Activated CD8-positive, alpha-beta memory T cell treated with anti-CD3 and anti-CD28 coated beads, Interleukin-2, amount 10 ng/mL, durations not matched to agents 7 days and 5 days (primary cell): ENCODE data around the gene OPCML. TPM values are rescaled to one million over a fixed set of nuclear protein-coding genes. Genes with fewer than 3 reads are reported as not detected.

Source experiments
- ATAC-seq: fragments of 150-1000 bp; cut with Tn5 transposase; one replicate; pipeline ENCODE4 v1.10.0; 2021; ENCODE audit warnings: moderate library complexity
- CTCF ChIA-PET: fragments of 350-600 bp; sonication (Branson Sonifier 250); formaldehyde crosslinking; loops from one replicate; lab custom pipeline; 2021; ENCODE audit warnings: antibody characterized with exemption; lab: Charles Lee
- DNase-seq: peaks from one replicate; pipeline ENCODE4 v3.0.0-alpha.2; 2020
- H3K27ac Mint-ChIP-seq: one replicate; pipeline ENCODE4 v1.8.0; 2021; ENCODE audit warnings: mild to moderate bottlenecking, mixed read lengths
- H3K27me3 Mint-ChIP-seq: one replicate; pipeline ENCODE4 v1.8.0; 2021; ENCODE audit warnings: mixed read lengths
- H3K36me3 Mint-ChIP-seq: one replicate; pipeline ENCODE4 v1.8.0; 2021; ENCODE audit warnings: mild to moderate bottlenecking, mixed read lengths
- H3K4me1 Mint-ChIP-seq: one replicate; pipeline ENCODE4 v1.8.0; 2021; ENCODE audit warnings: mixed read lengths
- H3K4me3 Mint-ChIP-seq: one replicate; pipeline ENCODE4 v1.8.0; 2021; ENCODE audit warnings: mild to moderate bottlenecking, moderate library complexity, mixed read lengths
- H3K9me3 Mint-ChIP-seq: one replicate; pipeline ENCODE4 v1.8.0; 2022; ENCODE audit warnings: low read depth, mixed read lengths
- total RNA-seq, 2 experiments: library from RNA; stranded (reverse); gene quantifications; one replicate each; pipeline ENCODE4 v1.2.3, GENCODE V29; 2021

Gene OPCML
- total RNA-seq, 2 experiments from 2014 or later, result not detected

DNA sequence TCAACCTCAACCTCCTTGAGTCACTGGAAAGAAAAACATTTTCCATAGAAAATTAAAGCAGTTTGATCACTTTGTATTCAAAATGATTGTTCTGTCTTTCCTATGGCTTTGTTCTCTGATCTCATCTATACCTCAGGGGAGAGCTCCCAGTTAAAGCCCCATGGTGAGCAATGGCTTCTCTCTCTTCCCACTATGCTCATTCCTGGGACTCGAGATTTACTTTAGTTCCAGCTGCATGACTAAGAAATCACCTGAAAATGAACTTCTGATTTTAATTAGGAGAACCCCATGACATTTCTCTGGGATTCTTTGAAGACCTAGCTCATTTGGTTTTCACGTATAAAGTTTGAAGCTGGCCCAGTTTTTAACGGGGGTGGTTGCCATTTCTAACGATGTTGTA is 921.5 kb downstream of the OPCML start:
- ATAC-seq (no peak), DNase-seq (no peak)
- Mint-ChIP-seq H3K4me1 (no peaks in the 10 kb centered on the region), H3K36me3 (no peaks in the 10 kb centered on the region), H3K27ac (no peak overlapping the region), H3K27me3 (no peaks in the 10 kb centered on the region), H3K4me3 (no peak overlapping the region), H3K9me3 (no peaks in the 10 kb centered on the region)
- CTCF ChIA-PET, result interaction anchor here (1.3 kb wide), 1 partner anchor 15 kb away, joined by 3 read pairs; no protein-coding TSS in a partner anchor

DNA sequence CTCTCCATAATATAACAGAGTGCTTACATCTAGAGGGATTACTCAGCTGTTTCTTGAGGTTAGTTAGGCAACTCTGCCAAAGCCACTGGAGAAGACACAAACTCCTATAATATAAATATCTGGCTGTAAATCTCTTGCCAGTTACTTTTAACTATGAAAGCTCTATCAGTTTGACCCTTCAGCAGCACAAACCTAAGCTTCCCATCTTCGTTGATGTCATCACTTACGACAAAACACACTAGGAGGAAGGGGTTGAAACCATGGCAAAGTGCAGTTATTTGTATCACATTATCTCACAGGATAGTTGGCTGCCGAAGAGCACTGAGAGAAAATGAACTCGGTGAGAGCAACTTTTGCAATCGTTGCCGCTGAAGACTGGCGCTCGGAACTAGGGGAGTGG is 922.1 kb downstream of the OPCML start:
- Mint-ChIP-seq H3K27me3 (no peaks in the 10 kb centered on the region), H3K36me3 (no peaks in the 10 kb centered on the region), H3K27ac (no peak overlapping the region), H3K4me1 (no peaks in the 10 kb centered on the region), H3K4me3 (no peak overlapping the region), H3K9me3 (no peaks in the 10 kb centered on the region)
- no peak for DNase-seq
- CTCF ChIA-PET, result interaction anchor here (1.3 kb wide), 1 partner anchor 16 kb away, joined by 3 read pairs; no protein-coding TSS in a partner anchor
- ATAC-seq, result no peak

DNA sequence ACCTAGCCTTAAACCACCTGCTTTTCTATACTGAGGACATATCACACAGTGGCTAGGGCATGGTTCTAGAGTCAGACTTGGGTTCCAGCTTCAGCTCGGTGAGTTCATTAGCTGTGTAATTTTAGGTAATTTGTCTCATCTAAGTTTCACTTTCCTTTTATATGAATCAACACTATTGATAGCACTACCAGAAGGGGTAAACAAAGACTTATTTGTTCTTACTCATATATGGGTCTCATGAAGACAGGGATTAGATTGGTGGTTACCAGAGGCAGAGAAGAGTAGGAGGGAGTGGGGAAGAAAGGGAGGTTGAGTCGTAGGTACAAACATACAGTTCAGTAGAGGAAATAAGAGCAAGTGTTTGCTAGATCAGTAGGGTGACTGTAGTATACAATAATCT is 924.7 kb downstream of the OPCML start:
- Mint-ChIP-seq H3K36me3 (no peaks in the 10 kb centered on the region), H3K27ac (no peak overlapping the region), H3K4me3 (no peak overlapping the region), H3K27me3 (no peaks in the 10 kb centered on the region), H3K9me3 (no peaks in the 10 kb centered on the region), H3K4me1 (no peaks in the 10 kb centered on the region)
- CTCF ChIA-PET, result no interaction called here
- DNase-seq (no peak), ATAC-seq (no peak)

DNA sequence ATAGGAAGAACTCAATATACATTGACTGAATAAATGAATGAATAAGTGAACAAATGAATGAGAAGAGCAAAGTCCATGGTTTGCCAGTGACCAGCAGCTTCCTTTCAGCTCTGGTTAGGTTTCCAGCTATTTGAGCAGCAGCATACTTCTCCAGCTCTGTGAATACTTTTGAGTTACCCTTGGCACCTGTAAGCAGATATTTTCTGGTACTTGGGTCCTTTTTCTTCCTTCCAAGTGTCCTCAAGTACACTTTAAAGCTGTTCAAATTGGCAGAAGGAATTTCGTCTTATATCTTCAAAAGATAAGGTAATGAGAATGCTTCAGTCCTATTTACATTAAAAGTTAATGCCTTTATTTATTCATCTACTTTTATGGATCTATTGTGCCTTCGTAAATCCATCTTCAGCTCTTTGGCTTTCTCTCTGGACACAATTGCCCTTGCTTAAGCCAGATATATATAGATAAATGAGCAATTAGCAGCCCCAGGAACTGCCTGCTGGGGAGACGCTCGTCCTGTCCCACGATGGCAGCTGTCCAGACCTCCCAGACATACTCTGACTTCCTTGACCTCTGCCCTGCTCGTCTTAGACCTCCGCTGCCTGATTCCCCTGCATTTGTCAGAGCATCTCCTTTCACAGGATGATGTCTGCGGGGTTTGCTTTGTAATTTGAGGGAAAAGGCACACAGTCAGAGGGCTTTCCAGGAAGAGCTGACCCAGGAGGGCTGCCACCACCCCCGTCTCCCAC is 926.3 kb downstream of the OPCML start:
- Mint-ChIP-seq H3K27me3 (no peaks in the 10 kb centered on the region), H3K9me3 (no peaks in the 10 kb centered on the region), H3K27ac (no peak overlapping the region), H3K4me3 (no peak overlapping the region), H3K4me1 (no peaks in the 10 kb centered on the region), H3K36me3 (no peaks in the 10 kb centered on the region)
- CTCF ChIA-PET, result no interaction called here
- DNase-seq (no peak), ATAC-seq (no peak)

DNA sequence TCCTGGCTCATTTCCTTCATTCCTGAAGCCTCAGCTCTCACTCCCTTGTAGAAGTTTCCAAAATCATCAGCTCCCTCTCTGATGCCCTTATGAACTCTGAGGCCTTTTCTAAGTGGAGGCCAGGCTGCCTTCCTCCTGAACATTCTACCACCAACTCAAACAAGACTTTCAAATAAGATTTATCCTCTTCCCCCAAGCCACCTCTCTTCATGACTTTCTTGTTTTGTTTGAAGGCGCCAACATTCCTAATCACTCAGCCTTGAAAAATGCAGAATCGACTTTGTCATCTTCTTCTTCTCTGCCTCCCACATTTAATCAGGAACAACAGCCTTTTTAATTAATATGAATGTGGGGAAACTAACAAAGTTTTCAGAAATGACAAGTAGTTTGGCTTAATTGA is 927.9 kb downstream of the OPCML start:
- H3K27ac Mint-ChIP-seq, result no peak overlapping the region
- no peaks in the 10 kb centered on the region for H3K4me1 Mint-ChIP-seq
- no peaks in the 10 kb centered on the region for H3K27me3 Mint-ChIP-seq
- CTCF ChIA-PET, result no interaction called here
- H3K9me3 Mint-ChIP-seq, result no peaks in the 10 kb centered on the region
- no peaks in the 10 kb centered on the region for H3K36me3 Mint-ChIP-seq
- H3K4me3 Mint-ChIP-seq, result no peak overlapping the region
- DNase-seq, result no peak
- no peak for ATAC-seq

DNA sequence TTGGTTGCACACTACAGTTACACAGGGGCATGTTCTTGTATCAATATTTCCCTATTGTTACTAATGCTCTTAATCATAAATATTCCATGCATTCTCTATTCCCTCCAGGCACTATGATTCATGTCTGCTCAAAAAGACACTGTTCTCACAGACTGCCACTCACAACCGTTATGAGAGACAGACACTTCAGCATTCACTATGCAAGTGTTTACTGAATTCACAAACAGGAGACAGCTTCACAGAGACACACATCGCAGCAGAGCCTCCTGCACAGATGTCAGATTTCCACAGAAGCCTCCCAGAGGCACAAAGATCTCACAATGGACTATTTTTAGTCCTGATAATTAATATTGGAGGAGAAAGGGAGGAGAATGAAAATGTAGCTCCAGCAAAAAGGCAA is 930.4 kb downstream of the OPCML start:
- no peak overlapping the region for H3K4me3 Mint-ChIP-seq
- H3K4me1 Mint-ChIP-seq, result no peaks in the 10 kb centered on the region
- no peaks in the 10 kb centered on the region for H3K36me3 Mint-ChIP-seq
- CTCF ChIA-PET, result no interaction called here
- H3K27me3 Mint-ChIP-seq, result no peaks in the 10 kb centered on the region
- ATAC-seq (no peak), DNase-seq (no peak)
- no peak overlapping the region for H3K27ac Mint-ChIP-seq
- H3K9me3 Mint-ChIP-seq, result no peaks in the 10 kb centered on the region

DNA sequence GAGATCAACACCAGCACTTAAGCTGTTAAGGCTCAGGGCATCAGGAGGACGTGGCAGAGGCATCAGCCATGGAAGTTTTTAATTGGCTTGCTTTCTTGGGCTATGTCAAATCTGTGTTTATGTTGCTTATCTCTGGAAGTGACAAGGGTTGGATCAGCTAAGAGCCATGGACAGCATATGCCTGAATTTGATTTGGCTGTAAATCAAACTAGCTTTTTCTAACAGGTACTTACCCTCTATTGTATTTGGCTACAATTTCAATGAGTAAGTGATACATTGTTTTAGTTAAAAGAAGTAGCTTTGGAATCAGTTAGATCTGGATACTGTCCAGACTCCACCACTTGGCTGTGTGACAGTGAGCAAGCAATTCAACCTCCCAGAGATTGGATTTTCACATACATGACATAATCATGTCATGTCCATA is 936.6 kb downstream of the OPCML start:
- no peaks in the 10 kb centered on the region for H3K27me3 Mint-ChIP-seq
- no peak for ATAC-seq
- H3K9me3 Mint-ChIP-seq, result no peaks in the 10 kb centered on the region
- no peak overlapping the region for H3K4me3 Mint-ChIP-seq
- H3K27ac Mint-ChIP-seq, result no peak overlapping the region
- no peak for DNase-seq
- no peaks in the 10 kb centered on the region for H3K36me3 Mint-ChIP-seq
- no peaks in the 10 kb centered on the region for H3K4me1 Mint-ChIP-seq
- CTCF ChIA-PET, result no interaction called here

DNA sequence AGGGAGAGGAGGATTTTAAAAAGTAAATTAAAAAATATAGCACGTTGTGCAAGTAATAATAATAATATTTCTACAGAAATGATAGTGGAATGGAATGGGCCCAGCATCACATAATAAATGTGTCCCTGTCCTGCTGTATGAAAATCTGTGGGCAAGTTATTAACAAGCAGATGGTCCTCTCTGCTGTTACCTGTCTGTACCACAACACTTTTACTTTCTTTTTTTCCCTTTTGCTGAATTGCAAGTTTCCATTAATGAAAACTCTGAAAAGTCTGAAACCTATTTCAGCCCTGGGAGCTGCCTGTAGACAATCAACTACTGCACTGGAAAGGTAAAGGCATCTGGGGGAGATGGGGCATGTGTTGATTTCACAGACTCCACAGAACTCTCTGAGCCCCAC is 937.1 kb downstream of the OPCML start:
- no peak overlapping the region for H3K4me3 Mint-ChIP-seq
- no peaks in the 10 kb centered on the region for H3K27me3 Mint-ChIP-seq
- H3K9me3 Mint-ChIP-seq, result no peaks in the 10 kb centered on the region
- no peaks in the 10 kb centered on the region for H3K36me3 Mint-ChIP-seq
- H3K27ac Mint-ChIP-seq, result no peak overlapping the region
- CTCF ChIA-PET, result no interaction called here
- ATAC-seq (no peak), DNase-seq (no peak)
- H3K4me1 Mint-ChIP-seq, result no peaks in the 10 kb centered on the region

DNA sequence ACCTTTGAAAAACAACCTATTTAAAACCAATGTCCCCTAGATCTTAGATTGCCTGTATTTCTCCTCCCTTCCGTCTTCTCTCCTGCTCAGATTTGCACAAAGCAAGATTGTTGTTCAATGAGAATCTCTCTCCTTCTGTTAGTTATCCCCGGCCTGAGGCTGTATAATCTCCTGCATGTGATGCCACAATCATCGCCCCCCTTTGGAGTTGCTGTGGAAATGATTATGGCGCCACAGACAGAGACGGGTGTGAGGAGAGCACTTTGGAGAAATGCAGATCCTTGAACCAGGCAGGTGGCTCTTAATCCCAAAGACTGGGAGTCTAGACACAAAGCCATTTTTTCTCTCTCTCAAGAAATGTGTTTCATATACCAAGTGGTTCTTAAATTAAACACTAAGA is 941.3 kb downstream of the OPCML start:
- H3K4me3 Mint-ChIP-seq, result no peak overlapping the region
- CTCF ChIA-PET, result no interaction called here
- H3K36me3 Mint-ChIP-seq, result no peaks in the 10 kb centered on the region
- no peaks in the 10 kb centered on the region for H3K27me3 Mint-ChIP-seq
- ATAC-seq, result no peak
- no peak for DNase-seq
- no peaks in the 10 kb centered on the region for H3K9me3 Mint-ChIP-seq
- H3K4me1 Mint-ChIP-seq, result no peaks in the 10 kb centered on the region
- no peak overlapping the region for H3K27ac Mint-ChIP-seq

DNA sequence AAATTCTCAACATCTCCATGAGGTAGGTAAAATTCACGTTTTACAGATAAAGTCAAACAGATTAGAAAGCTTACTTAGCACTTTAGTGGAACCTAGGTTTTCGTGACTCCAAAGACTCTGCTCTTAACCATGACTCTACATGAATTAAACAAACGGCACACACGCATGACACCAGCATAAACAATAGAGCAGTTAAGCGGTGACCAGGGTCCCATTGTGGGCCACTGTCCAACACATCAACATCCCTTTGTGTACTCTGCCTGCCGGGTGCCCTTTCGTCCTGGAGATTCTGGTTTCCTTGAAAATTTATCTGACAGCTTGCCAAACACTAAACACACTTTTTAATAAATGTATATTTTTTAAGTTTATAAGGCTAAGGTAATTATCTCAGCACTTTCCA is 941.7 kb downstream of the OPCML start:
- H3K9me3 Mint-ChIP-seq, result no peaks in the 10 kb centered on the region
- no peaks in the 10 kb centered on the region for H3K4me1 Mint-ChIP-seq
- no peak overlapping the region for H3K27ac Mint-ChIP-seq
- H3K27me3 Mint-ChIP-seq, result no peaks in the 10 kb centered on the region
- ATAC-seq (no peak), DNase-seq (no peak)
- CTCF ChIA-PET, result no interaction called here
- no peak overlapping the region for H3K4me3 Mint-ChIP-seq
- no peaks in the 10 kb centered on the region for H3K36me3 Mint-ChIP-seq

DNA sequence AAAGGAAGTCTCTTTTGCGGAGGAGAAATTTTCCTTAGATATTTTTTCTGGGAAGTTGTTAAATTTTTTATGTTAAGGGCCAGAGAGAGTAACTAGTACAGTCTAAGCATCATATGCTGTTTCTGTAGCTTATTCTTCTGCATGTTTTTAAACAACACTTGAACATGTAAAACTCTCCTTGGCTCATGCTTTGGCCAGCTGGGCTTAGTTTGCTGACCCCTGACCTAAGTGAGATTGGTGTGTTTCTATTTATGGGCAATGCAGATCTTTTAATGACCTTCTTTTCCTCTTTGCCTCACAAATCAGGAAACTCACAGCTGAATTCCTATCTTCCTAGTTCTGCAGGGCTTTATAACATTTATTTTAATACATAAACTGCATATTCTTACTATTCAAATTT is 942.5 kb downstream of the OPCML start:
- Mint-ChIP-seq H3K9me3 (no peaks in the 10 kb centered on the region), H3K27me3 (no peaks in the 10 kb centered on the region), H3K4me3 (no peak overlapping the region), H3K36me3 (no peaks in the 10 kb centered on the region), H3K4me1 (no peaks in the 10 kb centered on the region), H3K27ac (no peak overlapping the region)
- CTCF ChIA-PET, result no interaction called here
- ATAC-seq (no peak), DNase-seq (no peak)

DNA sequence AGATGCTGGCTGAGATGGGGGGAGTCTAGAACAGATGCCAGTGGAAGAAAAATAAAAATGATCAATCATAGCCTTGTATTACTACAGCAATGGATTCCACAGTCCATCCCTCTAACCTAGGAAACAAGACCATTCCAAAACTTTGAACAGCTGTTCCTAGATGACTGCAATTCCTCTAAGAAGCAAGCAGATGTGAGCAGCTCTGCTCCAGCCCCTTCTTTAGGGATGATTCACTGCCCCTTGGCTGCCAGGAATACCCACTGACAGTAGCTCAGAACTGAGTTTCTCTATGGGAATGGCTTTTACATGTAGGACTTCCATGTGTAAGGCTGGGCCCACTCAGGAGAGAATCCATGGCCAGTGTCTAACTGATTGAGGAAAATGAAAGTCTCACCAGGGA is 943.9 kb downstream of the OPCML start:
- DNase-seq, result no peak
- Mint-ChIP-seq H3K9me3 (no peaks in the 10 kb centered on the region), H3K27me3 (no peaks in the 10 kb centered on the region), H3K27ac (no peak overlapping the region), H3K4me1 (no peaks in the 10 kb centered on the region), H3K36me3 (no peaks in the 10 kb centered on the region), H3K4me3 (no peak overlapping the region)
- CTCF ChIA-PET, result no interaction called here
- ATAC-seq, result no peak

DNA sequence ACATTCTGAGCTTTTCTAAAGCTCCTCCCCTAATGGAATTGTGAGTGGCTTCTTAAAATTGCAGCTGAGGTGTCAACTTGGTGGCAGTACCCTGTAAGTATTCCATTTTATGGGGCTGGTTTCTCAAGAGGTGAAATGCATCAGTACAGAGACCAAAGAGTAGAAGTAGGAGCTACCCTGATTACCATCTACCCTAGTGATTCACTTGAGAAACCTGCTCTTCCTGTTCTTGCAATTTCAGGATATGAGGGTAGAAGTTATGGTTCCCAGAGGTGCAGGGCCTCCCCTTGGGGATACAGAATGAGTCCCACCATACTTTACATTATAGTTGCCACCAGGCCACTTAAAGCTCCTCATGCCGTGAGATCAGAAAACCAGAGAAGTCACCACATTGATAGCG is 944.6 kb downstream of the OPCML start:
- Mint-ChIP-seq H3K4me1 (no peaks in the 10 kb centered on the region), H3K4me3 (no peak overlapping the region), H3K27me3 (no peaks in the 10 kb centered on the region), H3K27ac (no peak overlapping the region), H3K9me3 (no peaks in the 10 kb centered on the region), H3K36me3 (no peaks in the 10 kb centered on the region)
- DNase-seq (no peak), ATAC-seq (no peak)
- CTCF ChIA-PET, result no interaction called here

DNA sequence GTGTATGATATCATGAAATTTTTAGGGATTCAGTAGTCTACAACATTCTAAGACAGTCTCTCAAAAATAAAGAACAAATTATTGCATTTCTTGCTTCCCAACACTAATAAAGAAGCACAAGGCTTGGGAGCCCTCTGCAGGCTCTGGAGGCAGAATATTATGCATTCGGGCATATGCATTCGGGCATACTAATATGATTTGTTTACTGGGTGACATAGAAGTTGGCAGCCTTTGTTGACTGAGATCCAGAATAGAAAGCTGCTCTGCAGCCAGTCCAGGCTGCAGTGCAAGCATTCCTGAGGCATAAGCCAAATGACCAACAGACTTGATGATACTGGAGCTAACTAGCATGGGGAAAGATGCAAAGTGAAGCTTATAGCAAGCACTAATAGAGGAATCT is 945.5 kb downstream of the OPCML start:
- Mint-ChIP-seq H3K27me3 (no peaks in the 10 kb centered on the region), H3K4me3 (no peak overlapping the region), H3K9me3 (no peaks in the 10 kb centered on the region), H3K27ac (no peak overlapping the region), H3K4me1 (no peaks in the 10 kb centered on the region), H3K36me3 (no peaks in the 10 kb centered on the region)
- CTCF ChIA-PET, result no interaction called here
- no peak for DNase-seq
- no peak for ATAC-seq
